ENCODE results near the gene NSUN2.
"Not testable (repeated sequence)": the region's sequence is repeated elsewhere in the genome, so short reads cannot be mapped to it uniquely, and the experiment has no call there.

NSUN2 gene

DNA sequence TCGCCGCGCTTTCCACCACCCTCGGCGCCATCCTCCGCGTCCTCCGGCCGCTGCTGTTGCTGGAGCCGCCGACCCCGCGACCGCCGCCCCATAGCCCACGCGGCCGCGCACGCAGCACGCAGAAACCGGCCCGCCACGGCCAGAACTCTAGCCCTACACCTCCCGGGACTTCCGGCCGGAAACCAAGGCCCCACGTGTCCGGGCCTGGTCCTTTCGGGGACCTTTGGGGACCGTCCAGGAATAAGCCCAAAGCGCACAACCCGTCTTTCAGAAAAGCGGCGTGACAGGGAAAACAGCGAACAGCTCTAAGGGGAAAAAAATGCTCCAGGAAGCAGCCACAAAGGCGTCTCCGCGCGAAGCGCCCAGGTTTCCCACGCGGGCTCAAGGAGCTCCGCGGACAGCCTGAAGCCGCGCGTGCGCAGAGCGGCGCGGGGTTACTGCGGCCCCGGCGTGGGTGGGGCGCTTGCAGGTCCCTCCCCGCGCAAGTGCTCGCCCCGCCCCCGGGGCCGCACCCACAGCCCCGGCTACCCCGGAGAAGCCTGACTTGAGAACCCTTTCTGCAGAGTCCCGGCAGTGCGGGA is at the start of gene NSUN2, which contains the start of gene SRD5A1:
NSUN2 (minus strand) TSS at position 157 of the 581 bp plus-strand sequence; CDS start at position 92, 65 bp downstream.
SRD5A1 (plus strand) TSS at position 553 of the 581 bp plus-strand sequence. CDS start 137 bp downstream, outside the sequence.
- DNase-seq = peak; percentile 90

DNA sequence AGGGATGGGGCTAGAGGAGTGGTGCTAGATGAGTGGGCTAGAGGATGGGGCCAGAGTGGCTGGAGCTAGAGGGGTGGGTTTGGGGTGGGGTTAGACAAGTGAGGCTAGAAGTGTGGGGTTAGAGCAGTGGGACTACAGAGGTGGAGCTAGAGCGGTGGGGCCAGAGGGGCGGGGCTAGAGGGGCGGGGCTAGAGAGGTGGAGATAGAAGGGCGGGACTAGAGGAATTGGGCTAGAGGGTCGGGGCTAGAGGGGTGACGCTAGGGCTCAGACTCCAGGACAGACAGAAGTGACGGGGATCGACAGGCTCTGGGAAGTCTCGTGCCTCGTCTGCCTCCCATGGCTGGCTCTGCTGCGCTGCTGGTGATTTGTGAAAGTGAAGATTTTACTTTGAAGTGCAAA is 49.4 kb upstream of the NSUN2 start:
- DNase-seq = no peak

DNA sequence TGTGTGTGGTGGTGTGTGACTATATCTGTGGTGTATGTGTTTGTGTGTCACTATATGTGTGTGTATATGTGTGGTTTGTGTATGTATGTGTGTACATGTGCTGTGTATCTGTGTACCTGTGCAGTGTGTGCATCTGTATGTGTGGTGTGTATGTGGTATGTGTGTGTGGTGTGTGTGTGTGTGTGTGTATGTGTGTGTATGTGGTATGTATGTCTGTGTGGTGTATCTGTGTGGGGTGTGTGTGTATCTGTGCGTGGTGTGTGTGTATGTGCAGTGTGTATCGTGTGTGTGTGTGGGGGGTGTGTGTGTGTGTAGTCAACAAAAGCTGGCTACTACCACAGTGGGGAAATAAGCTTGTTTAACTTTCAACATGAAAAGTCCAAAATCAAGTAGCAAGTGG is 48.8 kb upstream of the NSUN2 start:
- DNase-seq = no peak

DNA sequence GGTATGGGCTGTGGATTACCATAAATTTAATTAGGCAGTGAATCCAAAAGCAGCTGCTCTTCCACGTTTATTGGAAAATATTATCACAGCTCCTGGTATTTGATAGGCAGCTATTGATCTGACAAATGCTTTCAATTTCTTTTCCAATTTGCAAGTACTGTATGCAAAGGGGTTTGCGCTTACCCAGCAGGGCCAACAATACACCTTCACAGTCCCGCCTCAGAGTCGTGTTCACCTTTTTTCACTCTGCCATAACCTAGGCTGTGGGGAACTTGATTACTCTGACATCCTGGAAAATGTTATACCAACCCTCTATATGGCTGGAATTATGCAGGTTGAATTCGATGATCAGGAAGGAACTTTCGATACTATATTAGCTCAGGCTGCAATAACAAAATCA is 48.1 kb upstream of the NSUN2 start:
- no peak for DNase-seq

DNA sequence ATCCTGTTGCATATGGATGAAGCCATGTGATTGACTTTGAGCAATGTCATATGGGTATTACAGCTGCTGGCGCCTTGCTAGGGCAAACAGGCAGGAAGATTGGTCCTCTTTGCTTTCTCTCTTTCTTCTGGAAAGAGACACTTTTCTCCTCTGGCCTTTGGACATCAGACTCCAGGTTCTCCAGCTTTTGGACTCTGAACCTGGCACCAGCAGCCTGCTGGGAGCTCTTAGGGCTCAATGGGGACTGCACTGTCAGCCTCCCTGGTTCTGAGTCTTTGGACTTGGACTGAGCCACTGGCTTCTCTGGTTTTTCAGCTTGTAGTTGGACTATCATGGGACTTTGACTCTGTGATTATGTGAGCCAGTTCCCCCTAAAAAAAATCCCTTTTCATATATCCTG is 45.5 kb upstream of the NSUN2 start:
- no peak for DNase-seq

DNA sequence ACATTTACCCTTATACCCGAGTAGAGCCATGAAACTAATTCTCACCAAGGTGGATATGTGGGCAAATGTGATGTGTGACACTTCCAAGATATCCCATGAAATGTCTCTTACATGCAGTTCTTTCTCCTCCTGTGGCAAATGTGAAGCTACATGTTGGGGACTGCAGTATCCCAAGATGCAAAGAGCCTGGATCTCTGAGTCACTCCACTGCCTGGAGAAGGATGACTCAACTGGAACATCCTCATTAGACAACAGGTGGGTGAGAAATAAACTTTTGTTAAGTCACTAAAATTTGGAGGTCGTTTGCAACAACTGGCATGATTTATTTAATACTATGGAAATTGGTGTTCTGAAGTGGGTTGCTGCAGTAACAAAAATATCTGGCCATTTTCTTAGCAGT is 43.9 kb upstream of the NSUN2 start:
- DNase-seq = no peak

DNA sequence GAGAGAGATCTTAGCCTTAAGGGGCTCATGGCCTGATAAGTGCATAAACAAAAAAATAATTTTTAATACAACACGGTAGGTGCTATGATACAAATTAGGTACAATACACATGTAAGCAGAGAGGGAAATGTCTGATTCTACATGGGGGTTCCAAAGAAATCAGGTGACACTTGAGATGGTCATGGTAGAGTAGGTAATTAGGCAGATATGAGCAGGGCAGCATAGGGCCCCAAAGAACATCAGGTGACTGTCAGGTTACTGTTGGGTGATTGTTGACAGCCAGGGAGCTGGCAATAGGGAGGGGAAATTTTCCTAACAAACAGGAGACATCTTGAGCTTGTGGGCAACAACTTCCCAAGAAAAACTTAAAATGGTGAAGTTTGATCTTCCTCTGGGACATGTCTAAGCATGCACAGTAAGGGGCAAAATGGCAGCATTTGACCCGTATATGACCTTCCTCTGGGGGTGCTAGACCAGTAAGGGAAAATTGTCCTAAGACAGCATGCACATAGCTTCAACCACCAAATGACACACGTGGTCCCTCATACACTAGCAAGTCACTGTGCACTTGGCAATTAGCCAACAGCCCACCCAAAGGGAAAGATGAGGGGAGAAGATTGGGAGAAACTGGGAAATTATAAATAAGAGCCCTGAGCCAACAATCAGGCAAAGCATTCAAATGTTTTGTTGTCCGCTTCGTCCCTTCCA is 43.1 kb upstream of the NSUN2 start:
- DNase-seq = no peak

DNA sequence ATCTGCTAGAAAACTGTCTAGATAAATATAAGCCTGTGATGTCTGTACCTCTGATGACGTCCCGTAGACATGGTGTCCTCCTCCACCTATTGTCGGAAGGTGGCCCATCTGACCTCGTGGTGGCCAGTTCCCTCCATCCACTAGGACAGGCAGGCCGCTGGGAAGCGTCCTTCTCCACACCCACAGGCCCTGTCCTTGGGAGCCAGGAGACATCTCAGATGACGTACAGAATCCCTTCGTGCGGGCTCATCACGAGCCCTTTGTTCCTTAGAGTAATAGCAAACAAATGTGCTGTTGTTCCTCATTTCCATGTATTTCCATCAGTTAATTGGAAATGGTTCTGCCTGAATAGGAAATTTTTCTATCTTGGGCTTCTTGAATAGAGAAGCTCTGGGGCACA is 42.0 kb upstream of the NSUN2 start:
- no peak for DNase-seq

DNA sequence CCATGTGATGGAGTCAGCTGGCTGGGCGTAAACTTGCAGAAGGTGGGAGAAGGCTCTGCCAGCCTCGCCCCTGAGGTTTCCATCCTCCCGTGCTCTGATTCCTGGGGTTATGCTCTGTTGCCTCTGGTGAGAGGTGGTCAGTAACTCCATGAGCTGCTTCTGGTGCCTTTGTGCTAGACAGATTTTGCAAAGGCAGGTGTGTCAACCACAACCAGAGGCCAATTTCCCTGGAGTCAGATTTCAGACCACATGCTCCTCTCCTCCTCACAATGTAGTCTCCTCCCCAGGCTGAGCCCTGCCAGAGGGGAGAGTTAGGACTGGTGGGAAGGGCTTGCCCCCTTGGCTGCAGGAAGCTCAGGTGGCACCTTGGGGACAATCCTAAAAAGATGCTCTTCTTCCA is 41.6 kb upstream of the NSUN2 start:
- DNase-seq = no peak

DNA sequence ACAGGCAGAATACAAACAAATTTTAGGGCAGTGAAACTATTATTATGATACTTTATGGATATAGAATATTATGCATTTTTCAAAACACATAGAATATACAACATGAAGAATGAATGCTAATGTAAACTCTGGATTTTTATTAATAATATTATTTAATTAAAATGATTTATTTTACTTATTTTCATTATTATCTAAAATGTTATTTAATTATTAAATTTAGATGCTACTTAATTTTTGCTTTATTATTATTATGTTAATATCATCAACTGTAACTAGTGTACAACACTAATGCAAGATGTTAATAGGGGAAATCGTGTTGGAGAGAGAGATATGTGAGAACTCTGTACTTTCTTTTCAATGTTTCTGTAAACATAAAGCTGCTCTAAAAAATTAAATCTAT is 41.1 kb upstream of the NSUN2 start:
- DNase-seq = no peak

DNA sequence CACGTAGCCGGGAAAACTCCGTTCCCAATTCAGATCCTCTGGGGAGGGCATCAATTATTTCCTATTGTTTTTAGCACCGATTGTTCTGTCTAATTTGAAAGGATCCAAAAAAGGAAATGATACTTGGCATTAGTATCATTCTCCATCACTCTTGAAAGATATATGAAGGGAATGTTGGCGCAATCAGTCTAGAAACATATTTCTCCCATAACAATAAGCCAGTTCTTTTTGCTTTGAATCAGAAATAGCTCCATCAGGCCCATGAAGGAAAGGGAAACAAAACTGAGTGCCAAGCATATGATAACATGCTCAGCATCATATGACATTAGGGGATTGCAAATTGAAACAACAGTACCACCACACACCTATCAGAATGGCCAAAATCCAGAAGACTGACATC is 40.2 kb upstream of the NSUN2 start:
- DNase-seq = no peak

DNA sequence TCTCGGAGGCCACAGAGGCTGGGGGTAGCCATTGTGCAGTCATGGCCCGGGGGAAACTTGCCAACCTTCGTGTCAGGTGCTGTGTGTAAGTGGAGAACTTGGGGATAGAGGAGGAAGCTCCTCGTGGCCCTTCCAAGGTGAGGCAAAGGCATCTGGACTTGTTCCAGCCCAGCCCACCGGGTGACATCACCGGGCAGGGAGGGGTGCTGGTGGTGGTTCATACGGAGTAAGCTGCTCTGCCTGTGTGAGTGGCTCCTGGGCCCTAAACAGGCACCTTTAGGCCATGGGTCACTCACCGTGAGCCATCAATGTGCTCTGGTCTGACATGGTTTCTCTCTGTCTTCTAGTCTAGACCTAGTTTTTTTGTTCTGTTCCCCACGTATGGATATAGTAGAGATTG is 35.9 kb upstream of the NSUN2 start:
- not testable (repeated sequence) for DNase-seq

DNA sequence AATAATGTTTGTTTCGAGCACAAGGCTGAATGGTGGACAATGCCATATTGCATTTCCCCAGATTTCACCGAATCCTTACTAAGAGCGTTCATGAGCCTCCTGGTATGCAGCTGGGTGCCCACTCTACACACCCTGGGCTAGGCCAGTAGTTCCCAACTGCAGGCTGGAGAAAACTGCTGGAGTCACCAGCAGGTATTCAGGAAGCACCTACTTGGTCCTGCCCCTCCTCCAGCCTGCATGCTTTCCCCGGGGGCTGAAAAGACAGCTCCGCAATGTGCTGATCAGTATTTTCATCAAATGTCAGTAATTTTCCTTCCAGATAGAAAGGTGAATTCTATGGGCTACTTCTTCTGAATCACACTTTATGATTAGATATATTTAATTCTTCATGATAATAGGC is 34.8 kb upstream of the NSUN2 start:
- no peak for DNase-seq

DNA sequence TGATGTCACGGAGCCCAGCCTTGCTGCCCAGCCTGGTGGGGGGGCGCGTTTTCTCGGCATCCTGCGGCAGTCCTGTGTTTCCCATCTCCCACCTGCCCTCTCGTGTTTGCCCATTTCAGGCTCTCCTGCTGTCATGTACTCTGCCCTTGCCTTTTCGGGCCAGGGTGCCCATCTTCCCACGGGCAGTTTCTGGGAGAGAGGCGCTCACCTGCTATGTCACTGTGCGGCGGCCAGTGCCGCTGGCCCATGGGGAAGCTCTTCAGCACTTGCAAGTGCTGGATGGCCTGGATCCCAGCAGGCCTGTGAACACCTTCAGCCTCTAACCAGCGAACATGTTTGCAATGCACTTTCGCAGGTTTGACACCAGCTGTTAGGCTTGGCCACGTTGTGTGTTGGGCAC is 33.9 kb upstream of the NSUN2 start:
- no peak for DNase-seq

DNA sequence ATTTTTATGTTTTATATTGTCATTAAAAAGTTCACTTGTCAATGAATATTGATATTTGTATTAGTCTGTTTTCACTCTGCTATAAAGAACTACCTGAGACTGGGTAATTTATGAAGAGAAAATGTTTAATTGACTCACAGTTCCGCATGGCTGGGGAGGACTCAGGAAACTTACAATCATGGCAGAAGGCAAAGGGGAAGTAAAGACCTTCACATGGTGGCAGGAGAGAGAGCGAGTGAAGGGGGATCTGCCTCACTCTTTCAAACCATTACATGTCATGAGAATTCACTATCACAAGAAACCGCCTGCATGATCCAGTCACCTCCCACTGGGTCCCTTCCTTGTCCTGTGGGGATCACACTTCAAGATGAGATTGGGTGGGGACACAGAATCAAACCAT is 27.8 kb upstream of the NSUN2 start:
- no peak for DNase-seq

DNA sequence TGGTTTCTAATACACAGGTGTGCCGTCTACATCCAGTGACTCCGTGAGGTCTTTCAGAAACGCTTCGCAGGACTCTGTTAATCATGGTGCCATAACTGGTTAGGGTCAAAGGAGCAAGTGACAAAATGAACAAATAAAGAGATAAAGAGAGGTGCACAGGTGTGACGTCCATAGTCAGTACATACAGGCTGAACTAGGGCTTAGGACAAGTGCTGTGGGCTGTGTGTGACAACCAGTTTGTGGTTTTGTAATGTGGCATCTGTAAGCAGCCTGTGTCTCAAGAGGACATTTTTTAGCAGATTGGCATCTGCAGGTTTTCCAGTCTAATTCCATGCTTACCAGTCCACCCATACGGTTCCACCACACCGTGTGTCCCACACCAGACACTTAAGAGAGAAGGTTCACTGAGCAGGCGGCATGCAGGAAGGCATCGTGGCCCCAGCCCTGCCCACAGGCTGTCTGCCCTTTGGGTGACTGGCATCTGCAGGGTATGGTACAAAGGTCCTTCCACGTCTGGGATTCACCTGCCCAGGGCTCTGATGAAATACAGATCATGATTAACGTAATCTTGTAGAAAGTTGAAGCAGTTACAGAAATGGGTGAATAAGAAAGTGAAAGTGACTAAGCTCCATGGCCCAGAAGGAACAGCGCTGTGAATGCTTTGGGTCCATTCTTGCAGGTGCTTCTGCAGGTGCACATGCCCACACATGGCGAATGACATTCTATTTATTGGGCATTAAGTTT is 27.3 kb upstream of the NSUN2 start:
- DNase-seq = no peak

DNA sequence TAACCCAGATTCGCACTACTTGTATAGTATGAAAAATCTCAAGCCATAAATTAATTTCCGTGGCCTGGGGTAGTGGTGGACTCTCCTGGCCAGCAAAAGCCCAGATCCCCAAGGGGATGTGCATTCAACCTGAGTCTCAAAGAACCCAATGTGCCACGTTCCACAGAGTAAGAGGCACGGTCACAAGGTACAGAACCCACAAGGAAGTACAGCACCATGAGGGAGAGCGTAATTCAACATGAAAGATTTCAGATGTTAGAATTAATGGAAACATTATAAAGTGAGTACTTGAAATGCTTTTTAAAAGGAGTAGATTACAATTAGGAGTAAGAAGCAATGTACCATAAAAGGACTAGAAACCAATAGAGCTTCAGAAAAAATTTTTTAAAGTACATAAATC is 23.8 kb upstream of the NSUN2 start:
- DNase-seq = no peak

DNA sequence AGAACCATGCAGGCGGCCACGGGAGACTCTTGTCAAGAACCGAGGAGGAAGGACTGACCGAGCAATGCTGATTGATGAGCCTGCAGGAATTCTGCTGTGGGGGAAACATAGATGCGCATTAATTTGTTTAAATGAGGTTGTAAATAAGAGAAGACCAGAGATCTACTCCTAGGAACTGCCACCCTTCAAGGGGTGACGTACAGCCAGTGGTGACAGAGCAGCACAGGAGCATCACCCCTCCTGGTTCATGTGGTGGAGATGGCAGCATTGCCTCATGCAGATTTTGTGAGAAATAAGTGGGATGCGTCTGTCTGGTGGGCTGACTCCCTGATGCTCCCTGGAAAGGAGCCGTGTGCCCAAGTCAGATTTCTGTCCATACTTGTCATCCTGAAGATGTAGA is 22.6 kb upstream of the NSUN2 start:
- no peak for DNase-seq

DNA sequence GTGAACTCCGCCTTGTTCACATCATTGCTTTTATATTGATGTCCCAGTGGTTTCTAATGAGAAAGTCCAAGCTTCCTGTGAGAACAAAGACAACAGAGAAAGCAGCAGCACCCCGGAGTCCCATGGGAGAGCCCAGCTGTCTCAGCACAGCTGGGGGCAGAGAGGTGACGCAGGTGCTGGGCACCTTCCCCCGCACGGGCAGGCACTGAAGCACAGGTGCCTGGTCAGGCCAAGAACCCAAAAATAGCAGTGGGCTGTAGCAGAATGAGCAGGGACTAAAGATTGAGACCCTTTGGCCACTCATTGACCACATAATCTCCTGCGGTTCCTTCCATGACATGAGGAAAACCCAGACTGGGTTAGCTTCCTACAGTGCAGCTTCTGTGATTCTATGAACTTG is 19.2 kb upstream of the NSUN2 start:
- no peak for DNase-seq

DNA sequence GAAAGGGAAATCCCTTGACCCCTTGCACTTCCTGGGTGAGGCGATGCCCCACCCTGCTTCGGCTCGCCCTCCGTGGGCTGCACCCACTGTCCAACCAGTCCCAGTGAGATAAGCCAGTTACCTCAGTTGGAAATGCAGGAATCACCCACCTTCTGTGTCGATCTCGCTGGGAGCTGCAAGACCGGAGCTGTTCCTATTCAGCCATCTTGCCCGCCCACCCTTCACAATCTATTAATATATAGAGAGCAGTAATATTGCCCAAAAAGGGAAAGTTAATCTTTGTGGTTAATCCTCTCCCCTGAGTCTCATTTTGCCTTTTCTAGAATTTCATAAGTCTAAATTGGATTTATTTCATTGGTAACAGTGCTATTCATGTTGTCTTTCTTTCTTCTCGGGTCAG is 16.8 kb upstream of the NSUN2 start:
- no peak for DNase-seq

DNA sequence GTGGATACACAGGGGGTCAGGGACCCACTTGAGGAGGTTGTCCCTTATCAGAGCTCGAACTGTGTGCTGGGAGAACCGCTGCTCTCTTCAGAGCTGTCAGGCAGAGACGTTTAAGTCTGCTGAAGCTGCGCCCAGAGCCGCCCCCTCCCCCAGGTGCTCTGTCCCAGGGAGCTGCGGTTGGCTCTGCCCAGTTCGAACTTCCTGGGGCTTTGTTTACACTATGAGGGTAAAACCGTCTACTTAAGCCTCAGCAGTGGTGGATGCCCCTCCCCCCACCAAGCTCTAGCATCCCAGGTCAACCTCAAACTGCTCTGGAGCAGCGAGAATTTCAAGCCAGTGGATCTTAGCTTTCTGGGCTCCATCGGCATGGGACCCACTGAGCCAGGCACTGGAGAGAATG is 16.3 kb upstream of the NSUN2 start:
- no peak for DNase-seq

DNA sequence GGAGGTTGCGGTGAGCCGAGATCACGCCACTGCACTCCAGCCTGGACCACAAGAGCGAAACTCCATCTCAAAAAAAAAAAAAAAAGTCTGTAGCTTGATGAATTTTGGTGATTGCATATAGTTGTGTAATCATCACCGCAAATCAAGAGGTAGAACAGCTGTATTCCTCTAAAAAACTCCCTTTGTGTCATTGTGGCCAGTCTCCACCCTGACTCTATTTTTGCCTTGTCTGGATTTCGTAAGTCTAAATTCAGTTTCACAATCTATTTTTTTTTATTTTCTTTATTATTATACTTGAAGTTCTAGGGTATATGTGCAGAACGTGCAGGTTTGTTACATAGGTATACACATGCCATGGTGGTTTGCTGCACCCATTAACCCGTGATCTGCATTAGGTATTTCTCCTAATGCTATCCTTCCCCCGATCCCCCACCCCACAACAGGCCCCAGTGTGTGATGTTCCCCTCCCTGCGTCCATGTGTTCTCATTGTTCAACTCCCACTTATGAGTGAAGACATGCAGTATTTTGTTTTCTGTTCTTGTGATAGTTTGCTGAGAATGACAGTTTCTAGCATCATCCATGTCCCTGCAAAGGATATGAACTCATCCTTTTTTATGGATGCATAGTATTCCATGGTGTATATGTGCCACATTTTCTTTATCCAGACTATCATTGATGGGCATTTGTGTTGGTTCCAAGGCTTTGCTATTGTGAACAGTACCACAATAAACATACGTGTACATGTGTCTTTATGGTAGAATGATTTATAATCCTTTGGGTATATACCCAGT is 12.9 kb upstream of the NSUN2 start:
- not testable (repeated sequence) for DNase-seq

DNA sequence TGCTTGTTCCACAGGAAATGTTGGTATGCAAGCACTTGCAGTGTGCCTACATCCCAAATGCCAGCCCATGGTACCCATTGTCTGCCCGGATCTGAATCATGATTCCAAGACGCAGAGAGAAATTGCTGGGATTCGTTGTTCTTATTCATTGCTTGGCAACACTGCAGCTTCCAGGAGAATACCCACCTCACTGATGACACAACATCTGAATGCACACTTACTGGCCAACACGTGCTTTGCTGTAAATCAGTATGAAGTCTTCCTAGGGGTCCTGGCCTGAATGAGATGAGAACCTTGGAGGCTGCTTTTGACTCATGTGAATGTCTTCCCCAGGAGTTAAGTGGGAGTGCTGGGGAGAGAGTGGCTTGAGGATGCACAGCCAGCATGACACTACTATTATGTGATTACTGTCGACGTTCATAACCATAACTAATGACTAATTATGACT is 12.0 kb upstream of the NSUN2 start:
- no peak for DNase-seq

All from CD4-positive, alpha-beta T cell treated with Interleukin-17A for 1 hour (primary cell).